BLaER1 treated with 17β-estradiol and CSF1 and Interleukin-3, amounts not matched to agents 10 nM and 100 nM (cell line): ENCODE data around the gene FOXA2.

Source experiments
- H3K27ac ChIP-seq, 11 experiments: shearing (Covaris generic); formaldehyde crosslinking; 2 replicates each; pipeline ENCODE4 v1.8.1; 2022
- H3K27me3 ChIP-seq, 11 experiments: shearing (Covaris generic); formaldehyde crosslinking; 2 replicates each; pipeline ENCODE4 v1.8.1; 2022
- H3K36me3 ChIP-seq, 11 experiments: shearing (Covaris generic); formaldehyde crosslinking; 2 replicates each; pipeline ENCODE4 v1.8.1; 2022
- H3K4me1 ChIP-seq, 10 experiments: shearing (Covaris generic); formaldehyde crosslinking; 2 replicates each; pipeline ENCODE4 v1.8.1; 2022
- H3K4me2 ChIP-seq, 11 experiments: shearing (Covaris generic); formaldehyde crosslinking; 2 replicates each; pipeline ENCODE4 v1.8.1; 2022
- H3K4me3 ChIP-seq, 10 experiments: shearing (Covaris generic); formaldehyde crosslinking; 2 replicates each; pipeline ENCODE4 v1.8.1; 2022
- H3K9ac ChIP-seq, 11 experiments: shearing (Covaris generic); formaldehyde crosslinking; 2 replicates each; pipeline ENCODE4 v1.8.1; 2022
- H3K9me3 ChIP-seq, 11 experiments: shearing (Covaris generic); formaldehyde crosslinking; replicated peaks in 1 of 11; 2 replicates each; pipeline ENCODE4 v1.8.1; 2022
- H4K20me1 ChIP-seq, 11 experiments: shearing (Covaris generic); formaldehyde crosslinking; 2 replicates each; pipeline ENCODE4 v1.8.1; 2022
- Cebpa-rat ChIP-seq, 11 experiments: shearing (Covaris generic); IDR thresholded peaks; 2 replicates each; pipeline ENCODE4 v1.8.1; 2022

Gene FOXA2

GRCh38 chr20:22576273-22576672 is 8.1 kb downstream of the FOXA2 start:
- Histone ChIP-seq H3K4me3 (peak overlapping the region in 1 of 10 experiments; percentile 3; a peak in 2 of 20 replicates), H3K9ac (peak overlapping the region in 4 of 11 experiments; percentile 63 to 72 (median 66); a peak in 4 of 22 replicates), H3K9me3 (peaks cover 37 to 51% (median 49%) of the 10 kb centered on the region in 11 experiments), H3K36me3 (peaks cover 0 to 9% (median 0%) of the 10 kb centered on the region in 11 experiments; a peak in 1 of 22 replicates), H3K4me1 (peaks cover 17 to 45% (median 34%) of the 10 kb centered on the region in 10 experiments), H4K20me1 (no peaks in the 10 kb centered on the region), H3K4me2 (peak overlapping the region; percentile 55 to 97 (median 88); a peak in 21 of 22 replicates), H3K27ac (peak overlapping the region in 7 of 11 experiments; percentile 57 to 78 (median 74); a peak in 11 of 22 replicates), H3K27me3 (peaks cover 63 to 83% (median 76%) of the 10 kb centered on the region in 11 experiments)
- no peak for TF ChIP-seq Cebpa-rat (IDR thresholded peaks at IDR 0.05)

GRCh38 chr20:22575737-22576136 is 8.6 kb downstream of the FOXA2 start:
- Histone ChIP-seq H3K4me1 (peaks cover 17 to 45% (median 34%) of the 10 kb centered on the region in 10 experiments), H3K27ac (peak overlapping the region in 9 of 11 experiments; percentile 46 to 78 (median 71); a peak in 16 of 22 replicates)

GRCh38 chr20:22575087-22575721 is 9.2 kb downstream of the FOXA2 start:
- peak overlapping the region; percentile 55 to 97 (median 88) for H3K4me2 ChIP-seq
- H3K4me3 ChIP-seq: peak overlapping the region in 7 of 10 experiments; percentile 4 to 51 (median 23); a peak in 10 of 20 replicates
- TF ChIP-seq Cebpa-rat (IDR thresholded peaks at IDR 0.05): no peak; a peak in 1 of 22 replicates
- H3K4me1 ChIP-seq: peaks cover 17 to 45% (median 34%) of the 10 kb centered on the region in 10 experiments
- H3K27ac ChIP-seq: peak overlapping the region in 9 of 11 experiments; percentile 46 to 78 (median 71); a peak in 17 of 22 replicates
- peaks cover 63 to 83% (median 76%) of the 10 kb centered on the region in 11 experiments for H3K27me3 ChIP-seq
- no peaks in the 10 kb centered on the region for H4K20me1 ChIP-seq
- H3K9me3 ChIP-seq: peaks cover 35 to 41% (median 39%) of the 10 kb centered on the region in 11 experiments
- H3K36me3 ChIP-seq: peaks cover 0 to 9% (median 0%) of the 10 kb centered on the region in 11 experiments; a peak in 1 of 22 replicates
- peak overlapping the region in 9 of 11 experiments; percentile 10 to 72 (median 60); a peak in 16 of 22 replicates for H3K9ac ChIP-seq

More at GRCh38 chr20:22575737-22576136, 8.6 kb downstream of the FOXA2 start:
- no peak for TF ChIP-seq Cebpa-rat (IDR thresholded peaks at IDR 0.05)
- Histone ChIP-seq H3K36me3 (peaks cover 0 to 9% (median 0%) of the 10 kb centered on the region in 11 experiments; a peak in 1 of 22 replicates), H4K20me1 (no peaks in the 10 kb centered on the region), H3K4me2 (peak overlapping the region; percentile 55 to 97 (median 88)), H3K9me3 (peaks cover 37 to 46% (median 44%) of the 10 kb centered on the region in 11 experiments), H3K4me3 (peak overlapping the region in 5 of 10 experiments; percentile 17 to 51 (median 41); a peak in 2 of 20 replicates), H3K9ac (peak overlapping the region in 7 of 11 experiments; percentile 51 to 72 (median 63); a peak in 12 of 22 replicates), H3K27me3 (peaks cover 63 to 83% (median 76%) of the 10 kb centered on the region in 11 experiments)

- H3K4me3 ChIP-seq: peak overlapping the region in 5 of 10 experiments; percentile 8 to 51 (median 41); a peak in 4 of 20 replicates
- peaks cover 0 to 9% (median 0%) of the 10 kb centered on the region in 11 experiments; a peak in 1 of 22 replicates for H3K36me3 ChIP-seq
- peaks cover 63 to 83% (median 76%) of the 10 kb centered on the region in 11 experiments for H3K27me3 ChIP-seq
- peaks cover 29 to 35% (median 33%) of the 10 kb centered on the region in 11 experiments for H3K9me3 ChIP-seq
- peak overlapping the region in 5 of 11 experiments; percentile 51 to 72 (median 64); a peak in 9 of 22 replicates for H3K9ac ChIP-seq
- no peaks in the 10 kb centered on the region for H4K20me1 ChIP-seq
- no peak for TF ChIP-seq Cebpa-rat (IDR thresholded peaks at IDR 0.05)
- peak overlapping the region in 9 of 11 experiments; percentile 46 to 78 (median 71); a peak in 15 of 22 replicates for H3K27ac ChIP-seq
- H3K4me2 ChIP-seq: peak overlapping the region; percentile 55 to 97 (median 88)
- peaks cover 17 to 45% (median 34%) of the 10 kb centered on the region in 10 experiments for H3K4me1 ChIP-seq
Observed at GRCh38 chr20:22574545-22575086, 9.8 kb downstream of the FOXA2 start.

GRCh38 chr20:22572491-22572890 is 11.9 kb downstream of the FOXA2 start:
- Histone ChIP-seq H3K27ac (no peak overlapping the region), H3K36me3 (peaks cover 0 to 5% (median 0%) of the 10 kb centered on the region in 11 experiments; a peak in 1 of 22 replicates), H3K4me1 (peaks cover 17 to 45% (median 34%) of the 10 kb centered on the region in 10 experiments), H3K4me2 (peak overlapping the region in 2 of 11 experiments; percentile 16 to 39; a peak in 1 of 22 replicates), H3K9ac (no peak overlapping the region), H3K27me3 (peaks cover 63 to 83% (median 76%) of the 10 kb centered on the region in 11 experiments), H3K9me3 (peaks cover 26 to 34% (median 28%) of the 10 kb centered on the region in 11 experiments), H3K4me3 (no peak overlapping the region), H4K20me1 (peaks cover 0 to 15% (median 6%) of the 10 kb centered on the region in 11 experiments; a peak in 7 of 22 replicates)
- no peak for TF ChIP-seq Cebpa-rat (IDR thresholded peaks at IDR 0.05)

GRCh38 chr20:22572023-22572422 is 12.3 kb downstream of the FOXA2 start:
- peaks cover 63 to 83% (median 76%) of the 10 kb centered on the region in 11 experiments for H3K27me3 ChIP-seq
- H3K27ac ChIP-seq: no peak overlapping the region
- H3K9ac ChIP-seq: no peak overlapping the region
- no peak overlapping the region for H3K4me2 ChIP-seq
- no peak overlapping the region for H3K4me3 ChIP-seq
- H4K20me1 ChIP-seq: peaks cover 0 to 19% (median 6%) of the 10 kb centered on the region in 11 experiments; a peak in 7 of 22 replicates
- H3K4me1 ChIP-seq: peaks cover 17 to 43% (median 34%) of the 10 kb centered on the region in 10 experiments
- H3K9me3 ChIP-seq: peaks cover 22 to 34% (median 26%) of the 10 kb centered on the region in 11 experiments
- no peak for TF ChIP-seq Cebpa-rat (IDR thresholded peaks at IDR 0.05)
- 0 out of 22 replicates have a peak, but pooled peaks cover 0 to 5% (median 0%) of the 10 kb centered on the region in 11 experiments for H3K36me3 ChIP-seq

GRCh38 chr20:22569353-22569752 is 15.0 kb downstream of the FOXA2 start:
- Histone ChIP-seq H3K27me3 (peaks cover 79 to 94% (median 89%) of the 10 kb centered on the region in 11 experiments), H3K9ac (no peak overlapping the region), H3K9me3 (peaks cover 14 to 25% (median 19%) of the 10 kb centered on the region in 11 experiments)

GRCh38 chr20:22568872-22569344 is 15.5 kb downstream of the FOXA2 start:
- Histone ChIP-seq H3K36me3 (no peaks in the 10 kb centered on the region), H3K4me3 (no peak overlapping the region; a peak in 1 of 20 replicates), H3K4me1 (peaks cover 0 to 12% (median 8%) of the 10 kb centered on the region in 10 experiments; a peak in 12 of 20 replicates), H3K27me3 (peaks cover 84 to 98% (median 94%) of the 10 kb centered on the region in 11 experiments), H3K4me2 (no peak overlapping the region), H4K20me1 (peaks cover 0 to 19% (median 6%) of the 10 kb centered on the region in 11 experiments; a peak in 8 of 22 replicates), H3K9me3 (peaks cover 14 to 27% (median 19%) of the 10 kb centered on the region in 11 experiments), H3K9ac (no peak overlapping the region), H3K27ac (no peak overlapping the region)
- no peak for TF ChIP-seq Cebpa-rat (IDR thresholded peaks at IDR 0.05)

More at GRCh38 chr20:22569353-22569752, 15.0 kb downstream of the FOXA2 start:
- peaks cover 0 to 16% (median 11%) of the 10 kb centered on the region in 10 experiments; a peak in 16 of 20 replicates for H3K4me1 ChIP-seq
- no peak overlapping the region for H3K27ac ChIP-seq
- H4K20me1 ChIP-seq: peaks cover 0 to 19% (median 6%) of the 10 kb centered on the region in 11 experiments; a peak in 8 of 22 replicates
- H3K4me2 ChIP-seq: no peak overlapping the region
- H3K36me3 ChIP-seq: no peaks in the 10 kb centered on the region
- H3K4me3 ChIP-seq: no peak overlapping the region
- TF ChIP-seq Cebpa-rat (IDR thresholded peaks at IDR 0.05): no peak
